ENCODE results near the gene NKD1. TPM values are rescaled to one million over a fixed set of nuclear protein-coding genes. Genes with fewer than 3 reads are reported as not detected.
A peak's percentile ranks its signal among the peaks of the same experiment; 100 is the strongest.

The NKD1 gene
- total and polyA plus RNA-seq, 2 donors (not counting 1 experiment from before 2014, with no cell fraction given): 0.16 to 1.9 TPM

DNA sequence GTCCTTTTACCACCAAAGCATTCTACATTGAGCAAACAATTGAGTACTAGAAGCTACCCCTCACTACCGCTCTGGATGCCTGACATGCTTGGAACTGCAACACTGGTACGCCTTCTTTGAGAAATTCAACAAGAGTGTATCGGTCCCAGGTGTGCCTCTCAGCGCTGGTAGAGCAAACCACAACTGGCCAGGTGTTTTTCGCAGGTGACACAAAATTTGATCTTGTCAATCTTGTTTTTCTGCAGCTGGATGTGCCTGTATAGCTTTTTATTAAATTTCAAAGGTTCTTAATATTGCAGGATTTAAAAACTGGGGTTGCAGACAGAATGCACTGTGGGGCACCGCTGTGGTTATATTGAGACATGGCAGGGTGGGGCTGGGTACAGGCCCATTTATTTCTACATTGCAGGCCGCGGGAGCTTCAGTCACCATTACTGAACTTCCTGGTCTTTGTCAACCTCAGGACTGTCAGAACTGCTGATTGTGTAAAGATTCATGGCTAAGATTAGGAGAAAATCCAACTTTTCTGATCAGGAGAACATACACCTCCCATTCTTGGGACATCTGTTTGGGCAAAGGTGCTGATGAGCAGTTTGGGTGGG lies 137.4 kb downstream of the NKD1 start:
- Histone ChIP-seq H3K36me3 (replicated peaks in 1 of 2; ENCODE audit: control extremely low read depth in 1 of 2, control insufficient read depth in 1 of 2, extremely low read depth in 1 of 2, insufficient read depth in 2 of 2, low read length in 1 of 2) (no peaks in the 10 kb centered on the region), H3K27ac (ENCODE audit: low read length in 2 of 2) (peak overlapping the region; percentile 83 to 96), H4K20me1 (ENCODE audit: control insufficient read depth, insufficient read depth, low read length, poor library complexity, severe bottlenecking) (no peaks in the 10 kb centered on the region), H2AFZ (ENCODE audit: insufficient read depth, low read depth, low read length, poor library complexity, severe bottlenecking) (peak overlapping the region; percentile 53), H3K9me3 (ENCODE audit: control extremely low read depth in 1 of 3, control insufficient read depth in 2 of 3, insufficient read depth in 1 of 3, low read length in 2 of 3) (no peaks in the 10 kb centered on the region), H3K4me2 (replicated peaks; ENCODE audit: low read depth, low read length, poor library complexity, severe bottlenecking) (peak overlapping the region; percentile 69), H3K79me2 (ENCODE audit: control insufficient read depth, insufficient read depth, low read length) (peaks cover 20% of the 10 kb centered on the region), H3K4me3 (ENCODE audit: control extremely low read depth in 1 of 5, extremely low read depth in 1 of 5, insufficient read depth in 1 of 5, low read depth in 2 of 5, low read length in 4 of 5) (peak overlapping the region in 1 of 5 experiments; percentile 12), H3K27me3 (replicated peaks in 1 of 4; ENCODE audit: control extremely low read depth in 1 of 4, control insufficient read depth in 3 of 4, insufficient read depth in 4 of 4, low read length in 3 of 4) (no peaks in the 10 kb centered on the region), H3K4me1 (ENCODE audit: control insufficient read depth in 2 of 2, insufficient read depth in 2 of 2, low read length in 2 of 2) (peaks cover 52 to 56% of the 10 kb centered on the region in 2 donors), H3K9ac (ENCODE audit: low read length) (peak overlapping the region; percentile 5)
- 59% methylated on average over 8 of the region's 8 CpGs for WGBS (ENCODE audit: insufficient coverage)
- Mint-ChIP-seq H3K9me3 (ENCODE audit: insufficient read depth) (no peaks in the 10 kb centered on the region), H3K27ac (peak overlapping the region; percentile 86), H3K4me3 (peak overlapping the region; percentile 86), H3K27me3 (no peaks in the 10 kb centered on the region), H3K4me1 (peaks cover 56% of the 10 kb centered on the region)
- no peak for DNase-seq
- no peak for ATAC-seq (ENCODE audit: low read depth)
- intact Hi-C loops (cut with micrococcal nuclease): loop anchor here (2.0 kb wide), 1 partner anchor 13 kb away; no protein-coding TSS in a partner anchor
- POLR2A ChIA-PET: interaction anchor here (0.5 to 1.2 kb wide), 3 partner anchors 12 to 38 kb away, joined by 4 to 6 read pairs (median 5); no protein-coding TSS in a partner anchor
- no peak for TF ChIP-seq EZH2 (IDR thresholded peaks at IDR 0.05; ENCODE audit: borderline replicate concordance, insufficient read depth, low read depth, low read length, poor library complexity, severe bottlenecking)
- TF ChIP-seq, protein P1, sequence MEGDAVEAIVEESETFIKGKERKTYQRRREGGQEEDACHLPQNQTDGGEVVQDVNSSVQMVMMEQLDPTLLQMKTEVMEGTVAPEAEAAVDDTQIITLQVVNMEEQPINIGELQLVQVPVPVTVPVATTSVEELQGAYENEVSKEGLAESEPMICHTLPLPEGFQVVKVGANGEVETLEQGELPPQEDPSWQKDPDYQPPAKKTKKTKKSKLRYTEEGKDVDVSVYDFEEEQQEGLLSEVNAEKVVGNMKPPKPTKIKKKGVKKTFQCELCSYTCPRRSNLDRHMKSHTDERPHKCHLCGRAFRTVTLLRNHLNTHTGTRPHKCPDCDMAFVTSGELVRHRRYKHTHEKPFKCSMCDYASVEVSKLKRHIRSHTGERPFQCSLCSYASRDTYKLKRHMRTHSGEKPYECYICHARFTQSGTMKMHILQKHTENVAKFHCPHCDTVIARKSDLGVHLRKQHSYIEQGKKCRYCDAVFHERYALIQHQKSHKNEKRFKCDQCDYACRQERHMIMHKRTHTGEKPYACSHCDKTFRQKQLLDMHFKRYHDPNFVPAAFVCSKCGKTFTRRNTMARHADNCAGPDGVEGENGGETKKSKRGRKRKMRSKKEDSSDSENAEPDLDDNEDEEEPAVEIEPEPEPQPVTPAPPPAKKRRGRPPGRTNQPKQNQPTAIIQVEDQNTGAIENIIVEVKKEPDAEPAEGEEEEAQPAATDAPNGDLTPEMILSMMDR (IDR thresholded peaks at IDR 0.05): no peak
- CTCF ChIA-PET: interaction anchor here (0.9 to 2.7 kb wide), 3 partner anchors 14 to 59 kb away, joined by 3 to 26 read pairs (median 5); no protein-coding TSS in a partner anchor

- ATAC-seq (ENCODE audit: low read depth) (no peak), DNase-seq (no peak)
- Mint-ChIP-seq H3K27me3 (no peaks in the 10 kb centered on the region), H3K9me3 (ENCODE audit: insufficient read depth) (no peaks in the 10 kb centered on the region), H3K27ac (no peak overlapping the region), H3K4me1 (peaks cover 43% of the 10 kb centered on the region), H3K4me3 (no peak overlapping the region)
- H3K27ac ChIP-seq (ENCODE audit: low read length in 2 of 2): no peak overlapping the region
- H3K27me3 ChIP-seq (replicated peaks in 1 of 4; ENCODE audit: control extremely low read depth in 1 of 4, control insufficient read depth in 3 of 4, insufficient read depth in 4 of 4, low read length in 3 of 4): no peaks in the 10 kb centered on the region
- no peak overlapping the region for H3K4me3 ChIP-seq (ENCODE audit: control extremely low read depth in 1 of 5, extremely low read depth in 1 of 5, insufficient read depth in 1 of 5, low read depth in 2 of 5, low read length in 4 of 5)
- peaks cover 34 to 39% of the 10 kb centered on the region in 2 donors for H3K4me1 ChIP-seq (ENCODE audit: control insufficient read depth in 2 of 2, insufficient read depth in 2 of 2, low read length in 2 of 2)
- ChIA-PET POLR2A (no interaction called here), CTCF (interaction anchor here (0.8 to 1.9 kb wide), 3 partner anchors 8 to 23 kb away, joined by 3 to 5 read pairs (median 3); no protein-coding TSS in a partner anchor)
- 87% methylated on average over 8 of the region's 12 CpGs for WGBS (ENCODE audit: insufficient coverage)
- no peaks in the 10 kb centered on the region for H3K36me3 ChIP-seq (replicated peaks in 1 of 2; ENCODE audit: control extremely low read depth in 1 of 2, control insufficient read depth in 1 of 2, extremely low read depth in 1 of 2, insufficient read depth in 2 of 2, low read length in 1 of 2)
- H3K79me2 ChIP-seq (ENCODE audit: control insufficient read depth, insufficient read depth, low read length): peaks cover 6% of the 10 kb centered on the region
- no peak overlapping the region for H2AFZ ChIP-seq (ENCODE audit: insufficient read depth, low read depth, low read length, poor library complexity, severe bottlenecking)
- H3K9me3 ChIP-seq (ENCODE audit: control extremely low read depth in 1 of 3, control insufficient read depth in 2 of 3, insufficient read depth in 1 of 3, low read length in 2 of 3): no peaks in the 10 kb centered on the region
- H3K9ac ChIP-seq (ENCODE audit: low read length): no peak overlapping the region
- TF ChIP-seq EZH2 (IDR thresholded peaks at IDR 0.05; ENCODE audit: borderline replicate concordance, insufficient read depth, low read depth, low read length, poor library complexity, severe bottlenecking): no peak
- TF ChIP-seq, protein P1 (IDR thresholded peaks at IDR 0.05): no peak
- H4K20me1 ChIP-seq (ENCODE audit: control insufficient read depth, insufficient read depth, low read length, poor library complexity, severe bottlenecking): no peaks in the 10 kb centered on the region
- intact Hi-C loops (cut with micrococcal nuclease): no loop called here
- H3K4me2 ChIP-seq (replicated peaks; ENCODE audit: low read depth, low read length, poor library complexity, severe bottlenecking): no peak overlapping the region
Observed at GRCh38 chr16:50688083-50688482, 139.9 kb downstream of the NKD1 start.
